Measurements from ENCODE around the gene PALM.

PALM gene

GRCh38 chr19:757811-758668 lies 49.3 kb downstream of the PALM start:
- H3K4me1 Mint-ChIP-seq (ENCODE audit: low read depth), result no peaks in the 10 kb centered on the region
- H3K4me3 Mint-ChIP-seq, result no peak overlapping the region
- H3K9me3 Mint-ChIP-seq, result peaks cover 4% of the 10 kb centered on the region
- no peaks in the 10 kb centered on the region for H3K36me3 Mint-ChIP-seq (ENCODE audit: low read depth)
- H3K27ac Mint-ChIP-seq, result no peak overlapping the region
- no peaks in the 10 kb centered on the region for H3K27me3 Mint-ChIP-seq (ENCODE audit: low read depth)

DNA sequence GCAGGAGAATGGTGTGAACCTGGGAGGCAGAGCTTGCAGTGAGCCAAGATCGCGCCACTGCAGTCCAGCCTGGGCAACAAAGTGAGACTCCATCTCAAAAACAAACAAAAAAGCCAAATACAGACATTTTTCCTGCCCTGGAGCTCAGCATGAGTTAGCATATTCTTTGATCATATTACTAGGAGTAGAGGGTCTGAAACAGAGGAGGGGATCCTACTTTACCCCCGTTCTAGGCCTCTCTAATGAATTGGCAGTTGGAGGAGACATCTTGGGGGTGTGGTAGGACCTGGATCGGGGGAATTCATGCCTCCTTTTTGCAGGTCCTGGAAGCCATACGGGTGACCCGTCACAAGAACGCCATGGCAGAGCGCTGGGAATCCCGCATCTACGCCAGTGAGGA lies 54.4 kb downstream of the PALM start:
- no peak overlapping the region for H3K4me3 Mint-ChIP-seq
- no peaks in the 10 kb centered on the region for H3K36me3 Mint-ChIP-seq (ENCODE audit: low read depth)
- H3K4me1 Mint-ChIP-seq (ENCODE audit: low read depth), result no peaks in the 10 kb centered on the region
- H3K27ac Mint-ChIP-seq, result no peak overlapping the region
- H3K27me3 Mint-ChIP-seq (ENCODE audit: low read depth), result no peaks in the 10 kb centered on the region
- H3K9me3 Mint-ChIP-seq, result peaks cover 4% of the 10 kb centered on the region

GRCh38 chr19:763869-764268 lies 55.1 kb downstream of the PALM start:
- peaks cover 4% of the 10 kb centered on the region for H3K9me3 Mint-ChIP-seq

GRCh38 chr19:764301-764700 lies 55.6 kb downstream of the PALM start:
- Mint-ChIP-seq H3K36me3 (ENCODE audit: low read depth) (no peaks in the 10 kb centered on the region), H3K27ac (no peak overlapping the region), H3K4me3 (no peak overlapping the region), H3K9me3 (peaks cover 4% of the 10 kb centered on the region), H3K4me1 (ENCODE audit: low read depth) (no peaks in the 10 kb centered on the region), H3K27me3 (ENCODE audit: low read depth) (no peaks in the 10 kb centered on the region)

More at GRCh38 chr19:763869-764268, 55.1 kb downstream of the PALM start:
- H3K27me3 Mint-ChIP-seq (ENCODE audit: low read depth), result no peaks in the 10 kb centered on the region
- no peak overlapping the region for H3K4me3 Mint-ChIP-seq
- H3K4me1 Mint-ChIP-seq (ENCODE audit: low read depth), result no peaks in the 10 kb centered on the region
- no peaks in the 10 kb centered on the region for H3K36me3 Mint-ChIP-seq (ENCODE audit: low read depth)
- H3K27ac Mint-ChIP-seq, result no peak overlapping the region

GRCh38 chr19:765179-765738 lies 56.5 kb downstream of the PALM start:
- Mint-ChIP-seq H3K4me1 (ENCODE audit: low read depth) (peaks cover under 1% of the 10 kb centered on the region), H3K27me3 (ENCODE audit: low read depth) (peaks cover 1% of the 10 kb centered on the region), H3K9me3 (no peaks in the 10 kb centered on the region), H3K4me3 (no peak overlapping the region), H3K27ac (no peak overlapping the region), H3K36me3 (ENCODE audit: low read depth) (no peaks in the 10 kb centered on the region)

- Mint-ChIP-seq H3K36me3 (ENCODE audit: low read depth) (no peaks in the 10 kb centered on the region), H3K4me1 (ENCODE audit: low read depth) (peaks cover 3% of the 10 kb centered on the region), H3K27me3 (ENCODE audit: low read depth) (peaks cover 4% of the 10 kb centered on the region), H3K4me3 (no peak overlapping the region), H3K27ac (no peak overlapping the region), H3K9me3 (no peaks in the 10 kb centered on the region)
Measured at GRCh38 chr19:768424-768823, 59.7 kb downstream of the PALM start.

- H3K27me3 Mint-ChIP-seq (ENCODE audit: low read depth), result peaks cover 4% of the 10 kb centered on the region
- peaks cover 3% of the 10 kb centered on the region for H3K4me1 Mint-ChIP-seq (ENCODE audit: low read depth)
- no peaks in the 10 kb centered on the region for H3K9me3 Mint-ChIP-seq
- H3K4me3 Mint-ChIP-seq, result no peak overlapping the region
- no peaks in the 10 kb centered on the region for H3K36me3 Mint-ChIP-seq (ENCODE audit: low read depth)
- no peak overlapping the region for H3K27ac Mint-ChIP-seq
Measured at GRCh38 chr19:769616-770015, 60.9 kb downstream of the PALM start.

DNA sequence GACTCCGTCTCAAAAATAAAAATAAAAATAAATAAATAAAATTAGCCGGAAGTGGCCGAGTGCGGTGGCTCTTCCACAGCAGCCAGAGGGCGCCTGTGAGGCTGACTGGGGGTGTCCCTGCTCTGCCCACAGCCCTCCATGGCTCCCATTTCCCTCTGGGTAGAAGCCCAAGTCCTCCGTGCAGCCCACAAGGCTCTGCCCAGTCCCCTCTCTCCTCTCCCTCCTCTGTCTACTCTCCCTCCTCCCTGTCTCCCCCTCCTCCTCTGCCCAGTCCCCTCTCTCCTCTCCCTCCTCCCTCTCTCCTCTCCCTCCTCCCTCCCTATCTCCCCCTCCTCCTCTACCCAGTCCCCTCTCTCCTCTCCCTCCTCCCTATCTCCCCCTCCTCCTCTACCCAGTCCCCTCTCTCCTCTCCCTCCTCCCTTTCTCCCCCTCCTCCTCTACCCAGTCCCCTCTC lies 62.6 kb downstream of the PALM start:
- Mint-ChIP-seq H3K4me3 (no peak overlapping the region), H3K9me3 (no peaks in the 10 kb centered on the region), H3K4me1 (ENCODE audit: low read depth) (peaks cover 3% of the 10 kb centered on the region), H3K27ac (no peak overlapping the region), H3K27me3 (ENCODE audit: low read depth) (peaks cover 4% of the 10 kb centered on the region), H3K36me3 (ENCODE audit: low read depth) (no peaks in the 10 kb centered on the region)

- H3K4me1 Mint-ChIP-seq (ENCODE audit: low read depth), result peaks cover 3% of the 10 kb centered on the region
- no peaks in the 10 kb centered on the region for H3K9me3 Mint-ChIP-seq
- no peak overlapping the region for H3K4me3 Mint-ChIP-seq
- no peaks in the 10 kb centered on the region for H3K36me3 Mint-ChIP-seq (ENCODE audit: low read depth)
- H3K27me3 Mint-ChIP-seq (ENCODE audit: low read depth), result peaks cover 4% of the 10 kb centered on the region
- H3K27ac Mint-ChIP-seq, result no peak overlapping the region
Measured at GRCh38 chr19:772063-772462, 63.3 kb downstream of the PALM start.

DNA sequence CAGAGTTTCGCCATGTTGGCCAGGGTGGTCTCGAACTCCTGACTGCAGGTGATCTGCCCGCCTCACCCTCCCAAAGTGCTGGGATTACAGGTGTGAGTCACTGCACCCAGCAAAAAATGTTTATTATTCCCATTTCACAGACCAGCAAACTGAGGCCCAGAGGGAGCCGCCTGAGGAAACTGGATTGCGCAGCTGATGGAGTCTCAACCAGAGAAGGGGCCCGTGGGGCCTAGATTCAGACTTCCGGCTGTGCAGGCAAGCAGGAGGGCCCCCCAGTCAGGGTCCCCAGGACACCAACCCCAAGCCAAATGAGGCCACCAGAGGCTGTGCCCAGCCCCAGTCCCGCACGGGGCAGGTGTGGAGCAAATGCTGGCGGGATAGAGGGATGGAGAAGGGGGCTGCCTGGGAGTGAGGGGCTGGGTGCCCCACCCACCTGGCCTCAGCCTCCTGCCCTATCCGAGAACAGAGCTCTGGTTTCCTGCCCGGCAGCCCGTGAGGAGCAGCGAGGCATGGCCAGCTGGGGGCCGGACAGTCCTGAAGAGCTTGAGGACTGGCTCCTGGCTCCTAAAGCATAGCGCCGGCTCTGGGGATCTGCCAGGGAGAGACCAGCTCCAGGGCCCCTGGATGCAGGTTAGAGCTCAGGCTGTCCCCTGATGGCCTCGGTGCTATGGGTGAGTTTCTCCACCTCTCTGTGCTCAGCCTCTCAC lies 64.1 kb downstream of the PALM start:
- H3K36me3 Mint-ChIP-seq (ENCODE audit: low read depth), result no peaks in the 10 kb centered on the region
- H3K27me3 Mint-ChIP-seq (ENCODE audit: low read depth), result peaks cover 4% of the 10 kb centered on the region
- no peak overlapping the region for H3K27ac Mint-ChIP-seq
- peaks cover 3% of the 10 kb centered on the region for H3K4me1 Mint-ChIP-seq (ENCODE audit: low read depth)
- no peak overlapping the region for H3K4me3 Mint-ChIP-seq
- H3K9me3 Mint-ChIP-seq, result no peaks in the 10 kb centered on the region

GRCh38 chr19:776549-776948 lies 67.8 kb downstream of the PALM start:
- Mint-ChIP-seq H3K4me1 (ENCODE audit: low read depth) (no peaks in the 10 kb centered on the region), H3K9me3 (no peaks in the 10 kb centered on the region), H3K4me3 (no peak overlapping the region), H3K27ac (no peak overlapping the region), H3K27me3 (ENCODE audit: low read depth) (no peaks in the 10 kb centered on the region), H3K36me3 (ENCODE audit: low read depth) (no peaks in the 10 kb centered on the region)

GRCh38 chr19:778910-779653 lies 70.3 kb downstream of the PALM start:
- Mint-ChIP-seq H3K27me3 (ENCODE audit: low read depth) (no peaks in the 10 kb centered on the region), H3K36me3 (ENCODE audit: low read depth) (no peaks in the 10 kb centered on the region), H3K27ac (no peak overlapping the region), H3K4me3 (no peak overlapping the region), H3K9me3 (no peaks in the 10 kb centered on the region), H3K4me1 (ENCODE audit: low read depth) (no peaks in the 10 kb centered on the region)

- Mint-ChIP-seq H3K36me3 (ENCODE audit: low read depth) (no peaks in the 10 kb centered on the region), H3K27ac (no peak overlapping the region), H3K4me1 (ENCODE audit: low read depth) (no peaks in the 10 kb centered on the region), H3K9me3 (no peaks in the 10 kb centered on the region), H3K27me3 (ENCODE audit: low read depth) (no peaks in the 10 kb centered on the region), H3K4me3 (no peak overlapping the region)
Measured at GRCh38 chr19:780935-781334, 72.2 kb downstream of the PALM start.

- Mint-ChIP-seq H3K27me3 (ENCODE audit: low read depth) (no peaks in the 10 kb centered on the region), H3K4me3 (no peak overlapping the region), H3K9me3 (no peaks in the 10 kb centered on the region), H3K27ac (no peak overlapping the region), H3K4me1 (ENCODE audit: low read depth) (no peaks in the 10 kb centered on the region), H3K36me3 (ENCODE audit: low read depth) (no peaks in the 10 kb centered on the region)
Measured at GRCh38 chr19:781800-782184, 73.1 kb downstream of the PALM start.

All from T-helper 1 cell treated with Interleukin-12 subunit alpha and Interleukin-12 subunit beta and Interleukin-4 antibody, amounts not matched to agents 30 μg/mL and 1 μg/mL, for 36 hours (primary cell).